ENCODE results near the gene LRRC1.

DNA sequence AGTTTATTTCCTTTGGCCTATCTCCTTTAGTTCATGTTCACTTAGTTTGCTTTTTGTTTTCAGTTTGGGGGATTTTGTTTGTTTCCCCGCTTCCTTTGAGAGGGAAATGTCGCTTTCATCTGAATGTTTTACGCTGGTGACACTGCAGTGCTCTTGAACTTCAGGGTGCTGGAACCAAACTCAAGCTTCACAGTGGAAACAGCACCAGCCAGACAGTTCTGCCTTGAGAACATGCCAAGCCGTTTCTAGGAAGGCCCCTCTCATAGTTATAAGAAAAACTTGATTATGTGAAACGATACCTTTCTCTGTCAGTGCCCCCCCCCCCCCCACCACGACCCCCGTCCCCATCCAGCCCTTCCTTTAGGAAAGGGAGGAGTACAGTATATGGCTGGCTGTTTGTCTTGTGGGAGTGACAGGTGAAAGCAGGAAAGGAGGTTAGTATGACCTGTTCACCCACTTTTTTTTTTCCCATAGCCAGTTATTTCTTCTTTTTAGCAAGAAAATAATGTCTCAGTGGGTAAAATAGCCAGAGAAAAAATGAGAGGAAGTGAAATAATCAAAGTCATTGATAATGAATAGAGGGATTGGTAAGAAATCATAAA lies 130.1 kb downstream of the LRRC1 start:
- TF ChIP-seq ZNF114 (CRISPR knock-in tag; IDR thresholded peaks at IDR 0.05) (no peak), EZH2 (IDR thresholded peaks at IDR 0.05; ENCODE audit: low read depth, unreplicated experiment) (no peak), POLR2AphosphoS5 (IDR thresholded peaks at IDR 0.05; ENCODE audit: low read depth) (no peak), EZH2phosphoT487 (IDR thresholded peaks at IDR 0.05; ENCODE audit: unreplicated experiment) (no peak), JUNB (IDR thresholded peaks at IDR 0.05; ENCODE audit: unreplicated experiment) (no peak), CREB1 (CRISPR knock-in tag; IDR thresholded peaks at IDR 0.05; ENCODE audit: low read depth) (no peak), ZNF331 (CRISPR knock-in tag; IDR thresholded peaks at IDR 0.05; ENCODE audit: low read depth) (no peak), NANOG (IDR thresholded peaks at IDR 0.05; ENCODE audit: borderline replicate concordance) (no peak), STAT1 (IDR thresholded peaks at IDR 0.05; ENCODE audit: unreplicated experiment) (no peak)
- TF ChIP-seq, protein P1, sequence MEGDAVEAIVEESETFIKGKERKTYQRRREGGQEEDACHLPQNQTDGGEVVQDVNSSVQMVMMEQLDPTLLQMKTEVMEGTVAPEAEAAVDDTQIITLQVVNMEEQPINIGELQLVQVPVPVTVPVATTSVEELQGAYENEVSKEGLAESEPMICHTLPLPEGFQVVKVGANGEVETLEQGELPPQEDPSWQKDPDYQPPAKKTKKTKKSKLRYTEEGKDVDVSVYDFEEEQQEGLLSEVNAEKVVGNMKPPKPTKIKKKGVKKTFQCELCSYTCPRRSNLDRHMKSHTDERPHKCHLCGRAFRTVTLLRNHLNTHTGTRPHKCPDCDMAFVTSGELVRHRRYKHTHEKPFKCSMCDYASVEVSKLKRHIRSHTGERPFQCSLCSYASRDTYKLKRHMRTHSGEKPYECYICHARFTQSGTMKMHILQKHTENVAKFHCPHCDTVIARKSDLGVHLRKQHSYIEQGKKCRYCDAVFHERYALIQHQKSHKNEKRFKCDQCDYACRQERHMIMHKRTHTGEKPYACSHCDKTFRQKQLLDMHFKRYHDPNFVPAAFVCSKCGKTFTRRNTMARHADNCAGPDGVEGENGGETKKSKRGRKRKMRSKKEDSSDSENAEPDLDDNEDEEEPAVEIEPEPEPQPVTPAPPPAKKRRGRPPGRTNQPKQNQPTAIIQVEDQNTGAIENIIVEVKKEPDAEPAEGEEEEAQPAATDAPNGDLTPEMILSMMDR (conservative IDR thresholded peaks at IDR 0.05; ENCODE audit: low read depth in 2 of 2): no peak
- TF ChIP-seq, protein P2, sequence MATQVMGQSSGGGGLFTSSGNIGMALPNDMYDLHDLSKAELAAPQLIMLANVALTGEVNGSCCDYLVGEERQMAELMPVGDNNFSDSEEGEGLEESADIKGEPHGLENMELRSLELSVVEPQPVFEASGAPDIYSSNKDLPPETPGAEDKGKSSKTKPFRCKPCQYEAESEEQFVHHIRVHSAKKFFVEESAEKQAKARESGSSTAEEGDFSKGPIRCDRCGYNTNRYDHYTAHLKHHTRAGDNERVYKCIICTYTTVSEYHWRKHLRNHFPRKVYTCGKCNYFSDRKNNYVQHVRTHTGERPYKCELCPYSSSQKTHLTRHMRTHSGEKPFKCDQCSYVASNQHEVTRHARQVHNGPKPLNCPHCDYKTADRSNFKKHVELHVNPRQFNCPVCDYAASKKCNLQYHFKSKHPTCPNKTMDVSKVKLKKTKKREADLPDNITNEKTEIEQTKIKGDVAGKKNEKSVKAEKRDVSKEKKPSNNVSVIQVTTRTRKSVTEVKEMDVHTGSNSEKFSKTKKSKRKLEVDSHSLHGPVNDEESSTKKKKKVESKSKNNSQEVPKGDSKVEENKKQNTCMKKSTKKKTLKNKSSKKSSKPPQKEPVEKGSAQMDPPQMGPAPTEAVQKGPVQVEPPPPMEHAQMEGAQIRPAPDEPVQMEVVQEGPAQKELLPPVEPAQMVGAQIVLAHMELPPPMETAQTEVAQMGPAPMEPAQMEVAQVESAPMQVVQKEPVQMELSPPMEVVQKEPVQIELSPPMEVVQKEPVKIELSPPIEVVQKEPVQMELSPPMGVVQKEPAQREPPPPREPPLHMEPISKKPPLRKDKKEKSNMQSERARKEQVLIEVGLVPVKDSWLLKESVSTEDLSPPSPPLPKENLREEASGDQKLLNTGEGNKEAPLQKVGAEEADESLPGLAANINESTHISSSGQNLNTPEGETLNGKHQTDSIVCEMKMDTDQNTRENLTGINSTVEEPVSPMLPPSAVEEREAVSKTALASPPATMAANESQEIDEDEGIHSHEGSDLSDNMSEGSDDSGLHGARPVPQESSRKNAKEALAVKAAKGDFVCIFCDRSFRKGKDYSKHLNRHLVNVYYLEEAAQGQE (IDR thresholded peaks at IDR 0.05; ENCODE audit: unreplicated experiment): no peak
- TF ChIP-seq, protein P3, sequence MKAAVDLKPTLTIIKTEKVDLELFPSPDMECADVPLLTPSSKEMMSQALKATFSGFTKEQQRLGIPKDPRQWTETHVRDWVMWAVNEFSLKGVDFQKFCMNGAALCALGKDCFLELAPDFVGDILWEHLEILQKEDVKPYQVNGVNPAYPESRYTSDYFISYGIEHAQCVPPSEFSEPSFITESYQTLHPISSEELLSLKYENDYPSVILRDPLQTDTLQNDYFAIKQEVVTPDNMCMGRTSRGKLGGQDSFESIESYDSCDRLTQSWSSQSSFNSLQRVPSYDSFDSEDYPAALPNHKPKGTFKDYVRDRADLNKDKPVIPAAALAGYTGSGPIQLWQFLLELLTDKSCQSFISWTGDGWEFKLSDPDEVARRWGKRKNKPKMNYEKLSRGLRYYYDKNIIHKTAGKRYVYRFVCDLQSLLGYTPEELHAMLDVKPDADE (IDR thresholded peaks at IDR 0.05): no peak
- TF ChIP-seq, protein P4, sequence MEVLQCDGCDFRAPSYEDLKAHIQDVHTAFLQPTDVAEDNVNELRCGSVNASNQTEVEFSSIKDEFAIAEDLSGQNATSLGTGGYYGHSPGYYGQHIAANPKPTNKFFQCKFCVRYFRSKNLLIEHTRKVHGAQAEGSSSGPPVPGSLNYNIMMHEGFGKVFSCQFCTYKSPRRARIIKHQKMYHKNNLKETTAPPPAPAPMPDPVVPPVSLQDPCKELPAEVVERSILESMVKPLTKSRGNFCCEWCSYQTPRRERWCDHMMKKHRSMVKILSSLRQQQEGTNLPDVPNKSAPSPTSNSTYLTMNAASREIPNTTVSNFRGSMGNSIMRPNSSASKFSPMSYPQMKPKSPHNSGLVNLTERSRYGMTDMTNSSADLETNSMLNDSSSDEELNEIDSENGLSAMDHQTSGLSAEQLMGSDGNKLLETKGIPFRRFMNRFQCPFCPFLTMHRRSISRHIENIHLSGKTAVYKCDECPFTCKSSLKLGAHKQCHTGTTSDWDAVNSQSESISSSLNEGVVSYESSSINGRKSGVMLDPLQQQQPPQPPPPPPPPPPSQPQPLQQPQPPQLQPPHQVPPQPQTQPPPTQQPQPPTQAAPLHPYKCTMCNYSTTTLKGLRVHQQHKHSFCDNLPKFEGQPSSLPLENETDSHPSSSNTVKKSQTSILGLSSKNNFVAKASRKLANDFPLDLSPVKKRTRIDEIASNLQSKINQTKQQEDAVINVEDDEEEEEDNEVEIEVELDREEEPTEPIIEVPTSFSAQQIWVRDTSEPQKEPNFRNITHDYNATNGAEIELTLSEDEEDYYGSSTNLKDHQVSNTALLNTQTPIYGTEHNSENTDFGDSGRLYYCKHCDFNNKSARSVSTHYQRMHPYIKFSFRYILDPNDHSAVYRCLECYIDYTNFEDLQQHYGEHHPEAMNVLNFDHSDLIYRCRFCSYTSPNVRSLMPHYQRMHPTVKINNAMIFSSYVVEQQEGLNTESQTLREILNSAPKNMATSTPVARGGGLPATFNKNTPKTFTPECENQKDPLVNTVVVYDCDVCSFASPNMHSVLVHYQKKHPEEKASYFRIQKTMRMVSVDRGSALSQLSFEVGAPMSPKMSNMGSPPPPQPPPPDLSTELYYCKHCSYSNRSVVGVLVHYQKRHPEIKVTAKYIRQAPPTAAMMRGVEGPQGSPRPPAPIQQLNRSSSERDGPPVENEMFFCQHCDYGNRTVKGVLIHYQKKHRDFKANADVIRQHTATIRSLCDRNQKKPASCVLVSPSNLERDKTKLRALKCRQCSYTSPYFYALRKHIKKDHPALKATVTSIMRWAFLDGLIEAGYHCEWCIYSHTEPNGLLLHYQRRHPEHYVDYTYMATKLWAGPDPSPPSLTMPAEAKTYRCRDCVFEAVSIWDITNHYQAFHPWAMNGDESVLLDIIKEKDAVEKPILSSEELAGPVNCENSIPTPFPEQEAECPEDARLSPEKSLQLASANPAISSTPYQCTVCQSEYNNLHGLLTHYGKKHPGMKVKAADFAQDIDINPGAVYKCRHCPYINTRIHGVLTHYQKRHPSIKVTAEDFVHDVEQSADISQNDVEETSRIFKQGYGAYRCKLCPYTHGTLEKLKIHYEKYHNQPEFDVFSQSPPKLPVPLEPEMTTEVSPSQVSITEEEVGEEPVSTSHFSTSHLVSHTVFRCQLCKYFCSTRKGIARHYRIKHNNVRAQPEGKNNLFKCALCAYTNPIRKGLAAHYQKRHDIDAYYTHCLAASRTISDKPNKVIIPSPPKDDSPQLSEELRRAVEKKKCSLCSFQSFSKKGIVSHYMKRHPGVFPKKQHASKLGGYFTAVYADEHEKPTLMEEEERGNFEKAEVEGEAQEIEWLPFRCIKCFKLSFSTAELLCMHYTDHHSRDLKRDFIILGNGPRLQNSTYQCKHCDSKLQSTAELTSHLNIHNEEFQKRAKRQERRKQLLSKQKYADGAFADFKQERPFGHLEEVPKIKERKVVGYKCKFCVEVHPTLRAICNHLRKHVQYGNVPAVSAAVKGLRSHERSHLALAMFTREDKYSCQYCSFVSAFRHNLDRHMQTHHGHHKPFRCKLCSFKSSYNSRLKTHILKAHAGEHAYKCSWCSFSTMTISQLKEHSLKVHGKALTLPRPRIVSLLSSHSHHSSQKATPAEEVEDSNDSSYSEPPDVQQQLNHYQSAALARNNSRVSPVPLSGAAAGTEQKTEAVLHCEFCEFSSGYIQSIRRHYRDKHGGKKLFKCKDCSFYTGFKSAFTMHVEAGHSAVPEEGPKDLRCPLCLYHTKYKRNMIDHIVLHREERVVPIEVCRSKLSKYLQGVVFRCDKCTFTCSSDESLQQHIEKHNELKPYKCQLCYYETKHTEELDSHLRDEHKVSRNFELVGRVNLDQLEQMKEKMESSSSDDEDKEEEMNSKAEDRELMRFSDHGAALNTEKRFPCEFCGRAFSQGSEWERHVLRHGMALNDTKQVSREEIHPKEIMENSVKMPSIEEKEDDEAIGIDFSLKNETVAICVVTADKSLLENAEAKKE (CRISPR knock-in tag; IDR thresholded peaks at IDR 0.05): no peak
